ENCODE data around the gene NEMP1. TPM values are rescaled to one million over a fixed set of nuclear protein-coding genes. Genes with fewer than 3 reads are reported as not detected.

NEMP1 gene
- total and polyA plus RNA-seq, 10 of the 15 experiments (the other 5 are each of a cell fraction or from before 2014, with no cell fraction given): 4.0 to 45.9 (median 19.8) TPM

GRCh38 chr12:57110104-57111030 lies 31.8 kb upstream of the NEMP1 start (continued):
- no peak for TF ChIP-seq ZBTB4 (CRISPR knock-in tag; IDR thresholded peaks at IDR 0.05)
- TF ChIP-seq FOS (IDR thresholded peaks at IDR 0.05; ENCODE audit: borderline replicate concordance, extremely low read depth, insufficient read length): no peak
- no peak for TF ChIP-seq NFYA (IDR thresholded peaks at IDR 0.05; ENCODE audit: borderline replicate concordance, low read depth, low read length)
- TF ChIP-seq RUNX3 (IDR thresholded peaks at IDR 0.05; ENCODE audit: low read length): no peak; the same call in 1 of the 2 replicates
- TF ChIP-seq E4F1 (IDR thresholded peaks at IDR 0.05; ENCODE audit: borderline replicate concordance, partially characterized antibody): no peak
- TF ChIP-seq YBX1 (IDR thresholded peaks at IDR 0.05): no peak
- TF ChIP-seq NFXL1 (IDR thresholded peaks at IDR 0.05; ENCODE audit: borderline replicate concordance): no peak
- no peak for TF ChIP-seq GABPA (IDR thresholded peaks at IDR 0.05; ENCODE audit: low read depth)
- no peak for TF ChIP-seq ATF7 (IDR thresholded peaks at IDR 0.05; ENCODE audit: low read depth)
- no peak for TF ChIP-seq ZBTB40 (IDR thresholded peaks at IDR 0.05; ENCODE audit: borderline replicate concordance)
- peak; percentile 32; the same call in 1 of the 2 replicates for TF ChIP-seq DPF2 (IDR thresholded peaks at IDR 0.05)
- TF ChIP-seq PBX3 (IDR thresholded peaks at IDR 0.05; ENCODE audit: insufficient replicate concordance, low read depth, low read length): no peak
- no peak for TF ChIP-seq EGR1 (IDR thresholded peaks at IDR 0.05; ENCODE audit: borderline replicate concordance in 1 of 2, low read depth in 2 of 2, low read length in 2 of 2)
- TF ChIP-seq BACH1 (IDR thresholded peaks at IDR 0.05; ENCODE audit: borderline replicate concordance): peak; percentile 71
- no peak for TF ChIP-seq SMC3 (IDR thresholded peaks at IDR 0.05; ENCODE audit: borderline replicate concordance, low read length)
- no peak; a peak in 1 of 4 replicates for TF ChIP-seq IKZF2 (IDR thresholded peaks at IDR 0.05)
- 0 out of 2 replicates have a peak, but pooled peaks have one; percentile 38 for TF ChIP-seq TAF1 (IDR thresholded peaks at IDR 0.05; ENCODE audit: borderline replicate concordance, low read depth, low read length)
- TF ChIP-seq ZZZ3 (IDR thresholded peaks at IDR 0.05; ENCODE audit: control insufficient read depth, insufficient read length, low read depth): no peak
